Stimulated activated CD4-positive, alpha-beta T cell treated with anti-CD3 and anti-CD28 coated beads, Interleukin-1b, Interleukin-23, amount 100 ng/mL, for 48 hours (primary cell): ENCODE measurements around the gene ZNF335.
"Not testable (repeated sequence)": the region's sequence is repeated elsewhere in the genome, so short reads cannot be mapped to it uniquely, and the experiment has no call there.

Experiments used
- DNase-seq: peaks from one replicate; pipeline ENCODE4 v3.0.0-alpha.2; 2020

ZNF335 gene

DNA sequence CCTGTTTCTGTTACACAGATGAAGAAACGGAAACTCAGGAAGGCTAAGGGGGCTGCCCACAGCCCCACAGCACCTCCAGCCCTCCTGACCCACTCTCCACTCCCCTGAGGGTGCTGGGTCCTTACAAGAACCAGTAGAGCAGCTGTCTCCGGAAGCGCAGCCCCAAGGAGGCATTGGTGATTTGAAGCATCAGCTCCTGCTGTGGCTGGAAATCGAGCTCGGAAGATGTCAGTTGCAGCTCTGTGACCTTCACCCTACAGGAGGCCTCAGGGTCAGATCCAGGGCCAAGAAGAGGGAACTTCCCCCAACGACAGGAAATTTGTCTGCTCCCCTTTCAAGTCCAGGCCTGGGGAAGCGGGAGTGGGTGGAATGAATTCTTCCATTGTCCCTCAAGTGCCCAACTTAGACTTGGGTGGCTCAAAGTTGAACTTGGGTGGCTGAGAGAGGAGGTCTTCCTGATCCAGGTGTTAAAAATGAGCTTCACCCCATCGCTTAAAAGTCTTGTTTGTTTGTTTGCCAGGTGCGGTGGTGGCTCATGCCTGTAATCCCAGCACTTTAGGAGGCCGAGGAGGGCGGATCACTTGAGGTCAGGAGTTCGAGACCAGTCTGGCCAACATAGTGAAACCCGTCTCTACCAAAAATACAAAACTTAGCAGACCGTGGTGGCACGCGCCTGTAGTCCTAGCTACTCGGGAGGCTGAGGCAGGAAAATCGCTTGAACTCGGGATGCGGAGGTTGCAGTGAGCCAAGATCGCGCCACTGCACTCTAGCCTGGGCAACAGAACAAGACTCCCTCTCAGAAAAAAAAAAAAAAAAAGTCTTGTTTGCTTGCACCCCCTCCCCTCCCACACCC is 62.0 kb downstream of the ZNF335 start:
- DNase-seq, result no peak

DNA sequence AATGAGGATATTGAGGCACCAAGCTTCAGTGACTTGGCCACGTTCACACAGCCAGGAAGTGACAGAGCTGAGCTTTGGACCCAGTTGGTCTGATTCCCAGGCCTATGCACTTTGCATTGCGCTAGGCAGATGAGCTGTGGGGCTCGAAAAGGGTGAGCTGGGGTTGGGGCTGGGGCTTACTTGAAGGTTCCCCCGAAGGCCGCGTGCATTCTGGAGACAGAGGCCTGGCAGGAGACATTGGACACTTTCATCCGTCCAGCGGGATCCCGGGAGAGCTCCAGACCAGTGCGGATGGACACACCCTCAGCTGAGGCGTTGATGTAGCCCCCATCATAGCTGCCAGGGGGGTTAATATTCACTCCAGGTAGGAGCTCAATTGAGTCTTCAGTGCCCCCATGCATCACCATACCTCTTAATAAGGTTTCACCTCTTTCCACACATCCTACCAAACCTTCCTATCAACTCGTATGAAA is 62.6 kb downstream of the ZNF335 start:
- no peak for DNase-seq

- no peak for DNase-seq
These were observed 63.9 kb downstream of the ZNF335 start for GRCh38 chr20:45908084-45908483.

- no peak for DNase-seq
These were observed 64.6 kb downstream of the ZNF335 start for GRCh38 chr20:45907219-45907948.

- DNase-seq, result no peak
These were observed 66.4 kb downstream of the ZNF335 start for GRCh38 chr20:45905505-45906079.

- no peak for DNase-seq
These were observed 67.2 kb downstream of the ZNF335 start for GRCh38 chr20:45904583-45905504.

- DNase-seq, result no peak
These were observed 69.8 kb downstream of the ZNF335 start for GRCh38 chr20:45902199-45902701.

DNA sequence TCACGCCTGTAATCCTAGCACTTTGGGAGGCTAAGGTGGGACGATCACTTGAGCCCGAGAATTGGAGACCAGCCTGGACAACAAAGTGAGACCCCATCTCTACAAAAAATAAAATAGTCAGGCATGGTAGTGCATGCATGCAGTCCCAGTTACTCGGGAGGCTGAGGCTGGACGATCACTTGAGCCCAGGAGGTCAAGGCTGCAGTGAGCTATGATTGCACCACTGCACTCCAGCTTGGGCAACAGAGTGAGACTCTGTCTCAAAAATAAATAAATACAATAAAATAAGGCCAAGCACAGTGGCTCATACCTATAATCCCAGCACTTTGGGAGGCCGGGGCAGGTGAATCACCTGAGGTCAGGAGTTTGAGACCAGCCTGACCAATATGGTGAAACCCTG is 70.7 kb downstream of the ZNF335 start:
- DNase-seq, result not testable (repeated sequence)

- DNase-seq, result no peak
These were observed 72.8 kb downstream of the ZNF335 start for GRCh38 chr20:45899046-45899835.
